ENCODE data around the gene SUSD2. TPM values are rescaled to one million over a fixed set of nuclear protein-coding genes. Genes with fewer than 3 reads are reported as not detected.

Gene SUSD2
- total RNA-seq, 4 donors from 2014 or later = 5.1 to 41.4 (median 29.0) TPM

DNA sequence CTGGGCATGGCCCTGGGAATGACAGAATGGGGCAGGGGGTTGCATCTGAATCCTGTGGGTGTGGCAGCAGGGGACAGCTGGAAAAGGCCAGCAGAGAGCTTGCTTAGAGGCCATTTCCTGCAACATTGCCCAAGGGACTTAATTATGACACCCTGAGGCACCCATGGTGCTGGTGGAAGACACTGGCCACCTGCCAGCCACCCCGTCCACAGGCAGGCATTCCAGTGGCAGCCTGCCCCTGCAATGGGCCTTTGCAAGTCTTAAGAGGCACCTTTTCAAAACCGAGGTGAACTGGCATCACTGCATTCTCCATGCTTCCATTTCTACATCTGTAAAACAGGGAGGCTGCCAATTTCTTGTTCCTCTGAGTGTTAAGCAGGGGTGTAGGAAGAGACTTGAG, 21.6 kb upstream of the SUSD2 start:
- no peak for TF ChIP-seq POLR2AphosphoS5 (IDR thresholded peaks at IDR 0.05)
- TF ChIP-seq, protein P1, sequence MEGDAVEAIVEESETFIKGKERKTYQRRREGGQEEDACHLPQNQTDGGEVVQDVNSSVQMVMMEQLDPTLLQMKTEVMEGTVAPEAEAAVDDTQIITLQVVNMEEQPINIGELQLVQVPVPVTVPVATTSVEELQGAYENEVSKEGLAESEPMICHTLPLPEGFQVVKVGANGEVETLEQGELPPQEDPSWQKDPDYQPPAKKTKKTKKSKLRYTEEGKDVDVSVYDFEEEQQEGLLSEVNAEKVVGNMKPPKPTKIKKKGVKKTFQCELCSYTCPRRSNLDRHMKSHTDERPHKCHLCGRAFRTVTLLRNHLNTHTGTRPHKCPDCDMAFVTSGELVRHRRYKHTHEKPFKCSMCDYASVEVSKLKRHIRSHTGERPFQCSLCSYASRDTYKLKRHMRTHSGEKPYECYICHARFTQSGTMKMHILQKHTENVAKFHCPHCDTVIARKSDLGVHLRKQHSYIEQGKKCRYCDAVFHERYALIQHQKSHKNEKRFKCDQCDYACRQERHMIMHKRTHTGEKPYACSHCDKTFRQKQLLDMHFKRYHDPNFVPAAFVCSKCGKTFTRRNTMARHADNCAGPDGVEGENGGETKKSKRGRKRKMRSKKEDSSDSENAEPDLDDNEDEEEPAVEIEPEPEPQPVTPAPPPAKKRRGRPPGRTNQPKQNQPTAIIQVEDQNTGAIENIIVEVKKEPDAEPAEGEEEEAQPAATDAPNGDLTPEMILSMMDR (IDR thresholded peaks at IDR 0.05) = no peak
- TF ChIP-seq EP300 (IDR thresholded peaks at IDR 0.05) = no peak
- no peak for TF ChIP-seq POLR2A (IDR thresholded peaks at IDR 0.05)
- no peaks in the 10 kb centered on the region for H3K9me3 ChIP-seq
- H3K36me3 ChIP-seq = peaks cover 15% of the 10 kb centered on the region
- H3K27me3 ChIP-seq = no peaks in the 10 kb centered on the region
- H3K4me3 ChIP-seq = no peak overlapping the region
- no peak for DNase-seq (ENCODE audit: low spot score in 2 of 2)
- peaks cover 44% of the 10 kb centered on the region for H3K4me1 ChIP-seq
- H3K27ac ChIP-seq = no peak overlapping the region
- 60% methylated on average over 1 of the region's 2 CpGs for WGBS

DNA sequence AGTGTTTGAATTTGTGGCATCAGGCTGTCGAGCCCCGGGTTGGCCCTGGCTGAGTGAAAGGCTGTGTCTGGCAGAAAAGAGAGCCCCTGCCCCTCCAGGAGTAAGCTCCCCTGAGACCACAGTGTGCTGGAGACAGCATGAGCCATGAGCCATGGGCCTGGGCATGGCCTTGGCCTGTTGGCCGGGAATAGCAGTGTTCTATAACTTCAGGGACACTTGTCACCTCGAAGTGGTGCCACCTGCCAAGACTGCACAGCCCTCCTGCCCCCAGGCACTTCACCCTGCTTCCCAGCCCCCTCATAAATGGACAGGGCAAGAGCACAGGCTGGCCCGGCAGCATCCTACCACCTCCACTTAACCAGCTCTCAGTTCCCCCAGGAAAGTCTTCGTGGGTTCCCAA, 20.7 kb upstream of the SUSD2 start:
- TF ChIP-seq POLR2A (IDR thresholded peaks at IDR 0.05) (no peak), POLR2AphosphoS5 (IDR thresholded peaks at IDR 0.05) (no peak), EP300 (IDR thresholded peaks at IDR 0.05) (no peak)
- TF ChIP-seq, protein P1 (IDR thresholded peaks at IDR 0.05) = no peak
- peaks cover 40% of the 10 kb centered on the region for H3K4me1 ChIP-seq
- H3K27me3 ChIP-seq = no peaks in the 10 kb centered on the region
- no peak overlapping the region for H3K27ac ChIP-seq
- H3K36me3 ChIP-seq = peaks cover 24% of the 10 kb centered on the region
- no peak for DNase-seq (ENCODE audit: low spot score in 2 of 2)
- H3K9me3 ChIP-seq = no peaks in the 10 kb centered on the region
- no peak overlapping the region for H3K4me3 ChIP-seq
- 87% methylated on average over 5 of the region's 6 CpGs for WGBS

DNA sequence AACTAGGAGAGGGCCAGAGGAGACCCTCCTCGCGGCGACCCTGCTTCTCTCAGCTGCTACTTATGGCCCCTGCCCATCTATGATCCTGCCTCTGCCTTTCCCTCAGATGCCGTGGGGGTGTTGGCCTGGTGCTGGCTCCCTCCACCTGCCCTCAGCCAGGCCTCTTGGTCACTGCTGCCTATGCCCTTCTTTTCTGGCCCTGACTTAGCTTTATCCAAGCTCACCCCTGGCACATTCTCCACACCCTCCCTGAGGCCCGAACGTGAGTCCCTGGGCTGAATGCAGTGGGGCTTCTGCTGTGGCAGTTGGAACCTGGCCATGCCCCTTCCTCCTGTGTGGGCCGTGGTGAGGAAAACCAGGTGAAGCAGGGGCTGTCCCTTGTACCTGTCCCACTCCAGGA, 19.8 kb upstream of the SUSD2 start:
- no peaks in the 10 kb centered on the region for H3K9me3 ChIP-seq
- DNase-seq (ENCODE audit: low spot score in 2 of 2) = no peak
- H3K36me3 ChIP-seq = peaks cover 33% of the 10 kb centered on the region
- no peak overlapping the region for H3K4me3 ChIP-seq
- no peaks in the 10 kb centered on the region for H3K27me3 ChIP-seq
- TF ChIP-seq, protein P1 (IDR thresholded peaks at IDR 0.05) = no peak
- TF ChIP-seq POLR2AphosphoS5 (IDR thresholded peaks at IDR 0.05) (no peak), POLR2A (IDR thresholded peaks at IDR 0.05) (no peak), EP300 (IDR thresholded peaks at IDR 0.05) (no peak)
- H3K4me1 ChIP-seq = peaks cover 31% of the 10 kb centered on the region
- no peak overlapping the region for H3K27ac ChIP-seq
- 91% methylated on average over 6 of the region's 7 CpGs for WGBS

DNA sequence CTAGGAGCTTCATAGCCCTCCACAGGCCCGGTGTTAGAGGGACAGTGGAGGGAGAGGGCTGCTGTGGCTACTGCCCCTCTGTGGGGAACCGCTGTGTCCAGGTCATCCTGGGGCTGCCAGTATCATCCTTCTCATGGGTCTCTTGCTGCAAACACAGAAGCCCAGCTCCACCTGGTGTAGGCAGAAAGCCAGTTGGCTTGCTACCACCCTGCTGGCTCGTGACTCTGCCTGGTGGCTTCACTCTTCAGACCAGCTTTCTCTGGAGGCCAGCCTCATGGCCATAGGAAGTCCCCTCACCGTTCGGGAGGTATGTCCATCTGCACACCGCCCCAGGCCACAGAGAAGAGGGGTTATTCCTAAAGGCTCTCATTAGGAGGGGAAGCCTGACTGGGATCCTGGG, 19.4 kb upstream of the SUSD2 start:
- 65% methylated on average over 4 of the region's 6 CpGs for WGBS
- H3K36me3 ChIP-seq = peaks cover 37% of the 10 kb centered on the region
- peaks cover 27% of the 10 kb centered on the region for H3K4me1 ChIP-seq
- H3K9me3 ChIP-seq = no peaks in the 10 kb centered on the region
- no peak overlapping the region for H3K4me3 ChIP-seq
- no peak for DNase-seq (ENCODE audit: low spot score in 2 of 2)
- no peaks in the 10 kb centered on the region for H3K27me3 ChIP-seq
- H3K27ac ChIP-seq = no peak overlapping the region
- TF ChIP-seq POLR2AphosphoS5 (IDR thresholded peaks at IDR 0.05) (no peak), POLR2A (IDR thresholded peaks at IDR 0.05) (no peak), EP300 (IDR thresholded peaks at IDR 0.05) (no peak)
- TF ChIP-seq, protein P1 (IDR thresholded peaks at IDR 0.05) = no peak

DNA sequence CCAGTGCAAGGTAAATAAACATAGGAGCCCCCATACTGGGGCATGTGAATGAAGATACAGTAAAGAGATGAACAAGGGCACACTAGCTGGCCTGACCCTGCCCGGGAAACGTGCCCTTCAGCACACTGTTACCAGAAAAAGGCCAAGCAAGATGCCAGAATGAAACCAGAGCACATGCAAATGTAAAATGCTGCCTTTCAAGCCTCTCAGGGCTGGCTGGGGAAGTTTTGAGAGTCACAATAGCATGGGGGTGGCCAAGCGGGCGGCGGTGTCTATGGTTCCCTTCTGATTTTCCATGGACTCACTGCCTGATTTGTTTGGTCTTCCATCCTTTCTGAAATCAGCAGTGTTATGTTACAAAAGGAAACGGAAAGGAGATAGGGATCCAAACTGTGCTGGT, 18.9 kb upstream of the SUSD2 start:
- no peak overlapping the region for H3K27ac ChIP-seq
- 72% methylated on average over 6 of the region's 6 CpGs for WGBS
- H3K4me1 ChIP-seq = peaks cover 21% of the 10 kb centered on the region
- H3K36me3 ChIP-seq = peaks cover 42% of the 10 kb centered on the region
- H3K27me3 ChIP-seq = no peaks in the 10 kb centered on the region
- H3K9me3 ChIP-seq = no peaks in the 10 kb centered on the region
- H3K4me3 ChIP-seq = no peak overlapping the region
- no peak for DNase-seq (ENCODE audit: low spot score in 2 of 2)
- TF ChIP-seq POLR2AphosphoS5 (IDR thresholded peaks at IDR 0.05) = no peak
- no peak for TF ChIP-seq POLR2A (IDR thresholded peaks at IDR 0.05)
- TF ChIP-seq, protein P1 (IDR thresholded peaks at IDR 0.05) = no peak
- no peak for TF ChIP-seq EP300 (IDR thresholded peaks at IDR 0.05)

All from suprapubic skin (tissue), 4 donors.